ENCODE measurements around the gene SOX13. TPM values are rescaled to one million over a fixed set of nuclear protein-coding genes. Genes with fewer than 3 reads are reported as not detected.

Gene SOX13
- total and polyA plus RNA-seq, 10 of the 15 experiments (the other 5 are each of a cell fraction or from before 2014, with no cell fraction given): 0.04 to 0.31 (median 0.11) TPM; not detected in 7

- H3K9me3 ChIP-seq (replicated peaks; ENCODE audit: control insufficient read depth, insufficient read depth, low read length): no peaks in the 10 kb centered on the region
- H3K4me2 ChIP-seq (ENCODE audit: control insufficient read depth, insufficient read depth): no peak overlapping the region
- DNase-seq (ENCODE audit: low read depth, low spot score) (no peak), ATAC-seq (no peak), FAIRE-seq (no peak)
- intact Hi-C loops (cut with micrococcal nuclease; ENCODE audit: unreplicated experiment) (no loop called here), in situ Hi-C loops (cut with MboI) (no loop called here)
- no peak overlapping the region for H3K27ac ChIP-seq (ENCODE audit: control insufficient read depth, insufficient read depth)
- SMC1A ChIA-PET (ENCODE audit: uncharacterized antibody, unreplicated experiment): no interaction called here
- no peaks in the 10 kb centered on the region for H3K36me3 ChIP-seq (ENCODE audit: control insufficient read depth in 2 of 2, insufficient read depth in 2 of 2, low read length in 1 of 2)
- H4K20me1 ChIP-seq (ENCODE audit: control insufficient read depth, insufficient read depth): no peaks in the 10 kb centered on the region
- WGBS (ENCODE audit: insufficient coverage, insufficient replicate concordance, low lambda C conversion rate, missing lambda C conversion rate): 16% methylated on average over 38 of the region's 39 CpGs
- no peaks in the 10 kb centered on the region; the same call in 1 of the 2 replicates for H3K4me1 ChIP-seq (ENCODE audit: control insufficient read depth, insufficient read depth, low read length)
- CTCF ChIA-PET: interaction anchor here (0.6 kb wide), 1 partner anchor 125 kb away, joined by 3 read pairs; no protein-coding TSS in a partner anchor
- no peak overlapping the region for H3K9ac ChIP-seq (ENCODE audit: control insufficient read depth, insufficient read depth, low read length)
- POLR2A ChIA-PET: no interaction called here
- RAD21 ChIA-PET (ENCODE audit: unreplicated experiment): interaction anchor here (1.1 kb wide), 1 partner anchor 12 kb away, joined by 3 read pairs; no protein-coding TSS in a partner anchor
- no peak overlapping the region for H2AFZ ChIP-seq (ENCODE audit: control insufficient read depth, low read depth, low read length)
- no TSS peak for BruUV-seq (replicated peaks)
- H3K4me3 ChIP-seq: no peak overlapping the region
- TF ChIP-seq POLR2AphosphoS5 (IDR thresholded peaks at IDR 0.05; ENCODE audit: low read length): no peak
- peak; percentile 34 for TF ChIP-seq HDAC6 (IDR thresholded peaks at IDR 0.05; ENCODE audit: unreplicated experiment)
- TF ChIP-seq RBBP5 (conservative IDR thresholded peaks at IDR 0.05): no peak
- TF ChIP-seq NR2C1 (IDR thresholded peaks at IDR 0.05): no peak
- H3K27me3 ChIP-seq (replicated peaks in 1 of 2; ENCODE audit: control insufficient read depth in 2 of 2, insufficient read depth in 2 of 2, low read length in 1 of 2): peaks cover 16 to 19% of the 10 kb centered on the region in 2 experiments
- no peaks in the 10 kb centered on the region for H3K79me2 ChIP-seq (ENCODE audit: control insufficient read depth, insufficient read depth, low read length)
Measured at GRCh38 chr1:204073837-204074273, 940 bp downstream of the SOX13 start.

DNA sequence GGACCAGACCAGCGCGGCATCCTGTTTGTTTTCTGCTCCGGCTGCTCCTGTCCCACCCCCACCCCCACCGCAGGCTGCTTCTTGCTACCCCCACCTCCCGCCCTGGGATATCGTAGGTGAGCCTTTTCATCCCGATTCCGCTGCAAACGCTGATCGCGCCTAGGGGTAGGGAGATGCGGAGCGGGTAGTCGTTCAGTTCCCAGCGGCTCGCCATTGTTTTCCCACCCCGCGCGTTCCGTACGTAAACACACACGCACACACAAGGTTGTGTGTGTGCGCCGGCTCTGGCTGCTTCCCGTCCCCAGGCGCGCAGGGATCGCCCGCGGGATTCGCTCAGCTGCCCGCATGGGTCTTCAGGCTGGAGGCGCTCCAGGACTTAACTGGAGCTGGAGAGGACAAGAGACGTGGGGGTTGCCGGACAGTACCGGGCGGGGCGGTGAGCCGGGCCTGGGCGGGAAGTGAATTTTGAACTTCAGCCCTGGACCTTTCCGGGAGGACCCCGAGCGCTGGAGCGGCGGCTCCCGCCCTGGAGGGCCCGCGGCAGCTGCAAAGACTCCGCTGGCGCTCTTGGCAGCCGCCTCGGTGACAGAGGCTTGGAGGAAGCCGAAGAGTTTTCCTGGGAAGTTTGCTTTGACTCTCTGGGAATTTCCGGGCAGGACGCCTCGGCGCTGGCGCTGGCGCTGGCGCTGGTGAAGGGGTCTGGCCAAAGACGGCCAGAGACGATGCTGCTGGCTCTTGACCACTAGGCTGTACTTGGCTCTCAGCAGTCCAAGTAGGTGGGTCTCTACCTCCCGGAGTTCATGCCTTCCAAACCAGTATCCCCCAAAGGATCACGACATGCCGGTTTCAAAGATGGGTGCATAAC, 1.6 kb downstream of the SOX13 start:
- no peaks in the 10 kb centered on the region; the same call in 1 of the 2 replicates for H3K4me1 ChIP-seq (ENCODE audit: control insufficient read depth, insufficient read depth, low read length)
- in situ Hi-C loops (cut with MboI) (no loop called here), intact Hi-C loops (cut with micrococcal nuclease; ENCODE audit: unreplicated experiment) (no loop called here)
- no peak overlapping the region for H3K4me2 ChIP-seq (ENCODE audit: control insufficient read depth, insufficient read depth)
- no peaks in the 10 kb centered on the region for H3K36me3 ChIP-seq (ENCODE audit: control insufficient read depth in 2 of 2, insufficient read depth in 2 of 2, low read length in 1 of 2)
- ChIA-PET CTCF (interaction anchor here (0.6 kb wide), 1 partner anchor 124 kb away, joined by 3 read pairs; no protein-coding TSS in a partner anchor), POLR2A (no interaction called here), RAD21 (ENCODE audit: unreplicated experiment) (interaction anchor here (1.1 kb wide), 1 partner anchor 13 kb away, joined by 3 read pairs; no protein-coding TSS in a partner anchor), SMC1A (ENCODE audit: uncharacterized antibody, unreplicated experiment) (no interaction called here)
- peak; percentile 44 for TF ChIP-seq SUZ12 (IDR thresholded peaks at IDR 0.05; ENCODE audit: unreplicated experiment)
- TF ChIP-seq SRF (IDR thresholded peaks at IDR 0.05; ENCODE audit: low read depth in 2 of 2, low read length in 2 of 2): no peak
- no peak for TF ChIP-seq ZBTB40 (IDR thresholded peaks at IDR 0.05; ENCODE audit: borderline replicate concordance)
- no peak overlapping the region for H2AFZ ChIP-seq (ENCODE audit: control insufficient read depth, low read depth, low read length)
- H3K4me3 ChIP-seq: no peak overlapping the region
- no peak overlapping the region for H3K27ac ChIP-seq (ENCODE audit: control insufficient read depth, insufficient read depth)
- peaks cover 16 to 19% of the 10 kb centered on the region in 2 experiments for H3K27me3 ChIP-seq (replicated peaks in 1 of 2; ENCODE audit: control insufficient read depth in 2 of 2, insufficient read depth in 2 of 2, low read length in 1 of 2)
- WGBS (ENCODE audit: insufficient coverage, insufficient replicate concordance, low lambda C conversion rate, missing lambda C conversion rate): 26% methylated on average over 57 of the region's 65 CpGs
- no peak for ATAC-seq
- no peak for DNase-seq (ENCODE audit: low read depth, low spot score)
- H4K20me1 ChIP-seq (ENCODE audit: control insufficient read depth, insufficient read depth): no peaks in the 10 kb centered on the region
- no peak for FAIRE-seq
- H3K79me2 ChIP-seq (ENCODE audit: control insufficient read depth, insufficient read depth, low read length): no peaks in the 10 kb centered on the region
- no TSS peak for BruUV-seq (replicated peaks)
- H3K9ac ChIP-seq (ENCODE audit: control insufficient read depth, insufficient read depth, low read length): no peak overlapping the region
- H3K9me3 ChIP-seq (replicated peaks; ENCODE audit: control insufficient read depth, insufficient read depth, low read length): no peaks in the 10 kb centered on the region
